Heart left ventricle (tissue), 16 donors: ENCODE measurements around the gene GTPBP8. TPM values are rescaled to one million over a fixed set of nuclear protein-coding genes. Genes with fewer than 3 reads are reported as not detected.

Source experiments
- ATAC-seq, 4 donors: fragments of 200-7000 bp; cut with Tn5 transposase; one replicate each; pipeline ENCODE4 v1.9.1; 2020 to 2022; ENCODE audit warnings: moderate library complexity in 4 of 4, mild to moderate bottlenecking in 3 of 4, moderate number of reproducible peaks in 1 of 4
- DNase-seq, 5 donors: peaks; one replicate each; pipeline ENCODE4 v3.0.0-alpha.2; 2020
- H3K27ac ChIP-seq, 12 donors: fragments of 200-600 bp; sonication (generic) in 4 of 12; one replicate each; pipeline versions ENCODE4 v1.5.0 to v1.8.0; 2016 to 2022; ENCODE audit warnings: mild to moderate bottlenecking in 2 of 12
- H3K27me3 ChIP-seq, 9 donors: fragments of 200-600 bp; sonication (generic) in 2 of 9; one replicate each; pipeline versions ENCODE4 v1.5.1 to v1.8.0; 2016 to 2022; ENCODE audit warnings: mild to moderate bottlenecking in 3 of 9
- H3K36me3 ChIP-seq, 9 donors: fragments of 200-600 bp; sonication (generic) in 2 of 9; one replicate each; pipeline versions ENCODE4 v1.5.0 to v1.8.0; 2018 to 2022; ENCODE audit warnings: mild to moderate bottlenecking in 2 of 9
- H3K4me1 ChIP-seq, 12 donors: fragments of 200-600 bp; sonication (generic) in 4 of 12; one replicate each; pipeline versions ENCODE4 v1.5.0 to v1.8.0; 2016 to 2022; ENCODE audit warnings: mild to moderate bottlenecking in 3 of 12
- H3K4me3 ChIP-seq, 12 donors: fragments of 200-600 bp; sonication (generic) in 4 of 12; one replicate each; pipeline versions ENCODE4 v1.5.0 to v1.8.0; 2017 to 2022; ENCODE audit warnings: mild to moderate bottlenecking in 9 of 12, moderate library complexity in 4 of 12
- H3K9me3 ChIP-seq, 12 donors: fragments of 200-600 bp; sonication (generic) in 4 of 12; one replicate each; pipeline versions ENCODE4 v1.5.0 to v1.8.0; 2016 to 2022; ENCODE audit warnings: mild to moderate bottlenecking in 1 of 12
- CTCF ChIP-seq, 12 donors: fragments of 200-600 bp; sonication (generic) in 4 of 12; IDR thresholded peaks; one replicate each; pipeline versions ENCODE4 v1.5.0 to v1.8.0; 2018 to 2022; ENCODE audit warnings: antibody characterized with exemption in 12 of 12, mild to moderate bottlenecking in 5 of 12
- POLR2A ChIP-seq, 2 donors: fragments of 450-650 bp; IDR thresholded peaks; one replicate each; pipeline ENCODE4 v1.6.1; 2017; ENCODE audit warnings: antibody characterized with exemption in 2 of 2, mild to moderate bottlenecking in 2 of 2, moderate library complexity in 2 of 2
- WGBS, 4 donors: extraction: QIAGEN DNeasy Blood & Tissue Kit in 2 of 4; methylation state at CpG; one replicate each; pipeline versions ENCODE4 v1.1.5 to v1.1.7; 2013 to 2018; 5-methylcytosine and 5-hydroxymethylcytosine counted together
- intact Hi-C, 10 donors: fragments of 100-400 bp; cut with DNase I; formaldehyde crosslinking; loops; one replicate each; pipeline versions ENCODE4 v1.11.1 to v1.14.2; 2022
- polyA plus RNA-seq, 2 donors: library from polyadenylated mRNA; stranded (reverse); fragments of 200-250 nt; gene quantifications; one replicate each; pipeline ENCODE4 v1.2.3, GENCODE V29; 2013
- total RNA-seq, 9 donors: library from RNA; depleted of rRNA in 2 of 9; stranded (reverse); fragments of >200 nt in 2 of 9; fragmentation: NEBNext Ultra II Directional in 3 of 9; extraction: Animal tissue kit (Norgen Biotek cat#: 25700) in 3 of 9; gene quantifications; one replicate each; pipeline versions ENCODE4 v1.1.0 to v1.2.4, GENCODE V29; 2016 to 2023
- donor health status: ischemic (EF 13 %, LVEDD 7.1; RV severe dilation, severe dysfunction).
- donor health status: healthy with polysubstance abuse.
- donor health status: DM: no; HTN: yes; CAD: no.
- donor health status: DM: no; HTN: no; CAD: no.
- donor health status: ischemic (EF 25% LVEDD 6.9; RV normal size, moderate dysfunction).
- donor health status: ischemic (EF 25% LVEDD 5.7; RV mildly dilated, moderate dysfunction).
- donor health status: healthy.
- donor health status: DM: yes; HTN: yes; CAD: no.
- donor health status: ischemic (EF 35%, LVEDD 5.7; RV mildly dilated, moderate dysfunction).
- donor health status: nonischemic (EF 11% LVEDD 7.7; RV severe dilation, severe dysfunction).
- donor health status: DM: yes; HTN: yes; CAD: no.
- donor health status: PGD.
- donor health status: ischemic (EF 29% LVEDD 5.4; RV normal size, mild dysfunction).
- donor health status: nonischemic (EF 23%, LVEDD 6.1; RV moderate dilation, normal function).

The GTPBP8 gene
- total and polyA plus RNA-seq, 11 donors, result 9.8 to 52.2 (median 24.3) TPM

- peak overlapping the region in 7 of 12 donors; percentile 10 to 45 (median 30) for H3K4me3 ChIP-seq
- intact Hi-C loops, result loop anchor here in 5 of 10 donors (10.0 kb wide), 3 partner anchors 159 to 389 kb away; no protein-coding TSS in a partner anchor
- no peak for ATAC-seq
These were observed 16.6 kb upstream of the GTPBP8 start for GRCh38 chr3:112974178-112974517.

GRCh38 chr3:112974894-112975293, 15.9 kb upstream of the GTPBP8 start, which contains the start of gene CD200R1:
Gene CD200R1 (minus strand): TSS chr3:112975103. CDS start chr3:112974857, 246 bp downstream.
- DNase-seq, result no peak
- H3K9me3 ChIP-seq, result no peaks in the 10 kb centered on the region
- H3K4me3 ChIP-seq, result peak within 1 kb of the TSS in 7 of 12 donors; percentile 18 to 45 (median 30)
- peaks cover 0 to 2% (median 0%) of the 10 kb centered on the region in 9 donors for H3K27me3 ChIP-seq
- peak in 3 of 4 donors; percentile 38 to 71 (median 63) for ATAC-seq
- H3K4me1 ChIP-seq, result peaks cover 0 to 23% (median 0%) of the 10 kb centered on the region in 12 donors
- H3K27ac ChIP-seq, result peak within 1 kb of the TSS in 2 of 12 donors; percentile 25 to 78
- no peaks in the 10 kb centered on the region for H3K36me3 ChIP-seq
- 50 to 56% (median 52%) methylated on average over 5 of the region's 5 CpGs for WGBS, 4 donors
- TF ChIP-seq POLR2A (IDR thresholded peaks at IDR 0.05) (no peak), CTCF (IDR thresholded peaks at IDR 0.05) (no peak)
- intact Hi-C loops, result loop anchor here (5.0 to 10.0 kb wide), 7 partner anchors 160 to 393 kb away; partner anchors contain the start of gene CCDC80 (in 3 of the 10)

More at GRCh38 chr3:112974178-112974517, 16.6 kb upstream of the GTPBP8 start:
- Histone ChIP-seq H3K27ac (peak overlapping the region in 2 of 12 donors; percentile 25 to 78), H3K27me3 (peaks cover 0 to 3% (median 0%) of the 10 kb centered on the region in 9 donors), H3K36me3 (no peaks in the 10 kb centered on the region), H3K9me3 (no peaks in the 10 kb centered on the region), H3K4me1 (peaks cover 0 to 29% (median 0%) of the 10 kb centered on the region in 12 donors)
- 72 to 84% (median 78%) methylated on average over 2 of the region's 2 CpGs for WGBS, 4 donors
- no peak for TF ChIP-seq POLR2A (IDR thresholded peaks at IDR 0.05)
- no peak for TF ChIP-seq CTCF (IDR thresholded peaks at IDR 0.05)
- DNase-seq, result no peak

GRCh38 chr3:112976001-112976400, 14.8 kb upstream of the GTPBP8 start:
- Histone ChIP-seq H3K27me3 (no peaks in the 10 kb centered on the region), H3K4me1 (peaks cover 0 to 23% (median 0%) of the 10 kb centered on the region in 12 donors), H3K27ac (peak overlapping the region in 1 of 12 donors; percentile 78), H3K4me3 (no peak overlapping the region), H3K9me3 (no peaks in the 10 kb centered on the region), H3K36me3 (no peaks in the 10 kb centered on the region)
- DNase-seq, result no peak
- intact Hi-C loops, result loop anchor here (5.0 to 10.0 kb wide), 7 partner anchors 161 to 394 kb away; partner anchors contain the start of gene CCDC80 (in 3 of the 10)
- ATAC-seq, result no peak
- TF ChIP-seq POLR2A (IDR thresholded peaks at IDR 0.05) (no peak), CTCF (IDR thresholded peaks at IDR 0.05) (no peak)

GRCh38 chr3:112976953-112977352, 13.8 kb upstream of the GTPBP8 start:
- TF ChIP-seq CTCF (IDR thresholded peaks at IDR 0.05), result no peak
- no peak for TF ChIP-seq POLR2A (IDR thresholded peaks at IDR 0.05)
- Histone ChIP-seq H3K4me3 (no peak overlapping the region), H3K9me3 (no peaks in the 10 kb centered on the region), H3K4me1 (peaks cover 0 to 23% (median 0%) of the 10 kb centered on the region in 12 donors), H3K27me3 (no peaks in the 10 kb centered on the region), H3K27ac (peak overlapping the region in 1 of 12 donors; percentile 78), H3K36me3 (no peaks in the 10 kb centered on the region)
- DNase-seq (no peak), ATAC-seq (no peak)
- 85 to 88% (median 87%) methylated on average over 2 of the region's 2 CpGs for WGBS, 4 donors
- intact Hi-C loops, result loop anchor here (5.0 to 10.0 kb wide), 7 partner anchors 162 to 395 kb away; partner anchors contain the start of gene CCDC80 (in 3 of the 10)
